GM23338 (cell line): ENCODE results near the gene DHRS13. TPM values are rescaled to one million over a fixed set of nuclear protein-coding genes. Genes with fewer than 3 reads are reported as not detected.
"Not testable (repeated sequence)": the region's sequence is repeated elsewhere in the genome, so short reads cannot be mapped to it uniquely, and the experiment has no call there.

Source experiments
- ATAC-seq: fragments of 200-7000 bp; cut with Tn5 transposase; 3 replicates; pipeline ENCODE4 v1.9.1; 2020
- DNase-seq: peaks from one replicate; pipeline ENCODE4 v3.0.0-alpha.2; 2015; ENCODE audit warnings: low spot score
- H2AFZ ChIP-seq: fragments of 200-600 bp; sonication (generic); 2 replicates; pipeline ENCODE4 v1.8.0; 2016; ENCODE audit warnings: antibody characterized with exemption, mild to moderate bottlenecking, moderate library complexity
- H3F3A ChIP-seq: fragments of 200-600 bp; sonication (generic); replicated peaks from 2 replicates; pipeline ENCODE4 v1.8.0; 2017; ENCODE audit warnings: antibody characterized with exemption, mixed run types, low read depth
- H3K27ac ChIP-seq: fragments of 200-600 bp; sonication (generic); 2 replicates; pipeline ENCODE4 v1.6.1; 2016; ENCODE audit warnings: low read depth
- H3K27me3 ChIP-seq: fragments of 200-600 bp; sonication (generic); 2 replicates; pipeline ENCODE4 v1.8.0; 2016; ENCODE audit warnings: mild to moderate bottlenecking, mixed run types, moderate library complexity; ENCODE audit not compliant: insufficient read depth
- H3K36me3 ChIP-seq: fragments of 200-600 bp; sonication (generic); 2 replicates; pipeline ENCODE4 v1.8.0; 2016; ENCODE audit warnings: mild to moderate bottlenecking; ENCODE audit not compliant: insufficient read depth
- H3K4me1 ChIP-seq: fragments of 200-600 bp; sonication (generic); 2 replicates; pipeline ENCODE4 v1.8.0; 2016; ENCODE audit warnings: mild to moderate bottlenecking, moderate library complexity; ENCODE audit not compliant: insufficient read depth
- H3K4me2 ChIP-seq: fragments of 200-600 bp; sonication (generic); 2 replicates; pipeline ENCODE4 v1.7.1; 2017; ENCODE audit warnings: mixed run types
- H3K4me3 ChIP-seq: fragments of 200-600 bp; sonication (generic); 2 replicates; pipeline ENCODE4 v1.6.1; 2016; ENCODE audit warnings: mixed run types
- H3K79me2 ChIP-seq: fragments of 200-600 bp; sonication (generic); replicated peaks from 2 replicates; pipeline ENCODE4 v1.8.0; 2017; ENCODE audit warnings: mild to moderate bottlenecking; ENCODE audit not compliant: insufficient read depth
- H3K9me2 ChIP-seq: fragments of 200-600 bp; sonication (generic); 2 replicates; pipeline ENCODE4 v1.8.0; 2017; ENCODE audit not compliant: insufficient read depth
- H4K20me1 ChIP-seq: fragments of 200-600 bp; sonication (generic); replicated peaks from 2 replicates; pipeline ENCODE4 v1.8.0; 2017; ENCODE audit warnings: mild to moderate bottlenecking; ENCODE audit not compliant: insufficient read depth
- H3K27ac Mint-ChIP-seq: 2 replicates; pipeline ENCODE4 v1.8.0; 2020; ENCODE audit warnings: inconsistent platforms, mild to moderate bottlenecking, moderate library complexity, mixed read lengths
- H3K27me3 Mint-ChIP-seq: 3 replicates; pipeline ENCODE4 v1.8.0; 2022; ENCODE audit warnings: low read depth, mild to moderate bottlenecking, moderate library complexity, mixed read lengths, inconsistent platforms; ENCODE audit not compliant: insufficient read depth, poor library complexity
- H3K36me3 Mint-ChIP-seq: 3 replicates; pipeline ENCODE4 v1.8.0; 2021; ENCODE audit warnings: low read depth, mild to moderate bottlenecking, inconsistent platforms, moderate library complexity, mixed read lengths
- H3K4me1 Mint-ChIP-seq: 3 replicates; pipeline ENCODE4 v1.8.0; 2020; ENCODE audit warnings: mild to moderate bottlenecking, inconsistent platforms, mixed read lengths
- H3K4me3 Mint-ChIP-seq: 3 replicates; pipeline ENCODE4 v1.8.0; 2021; ENCODE audit warnings: moderate library complexity, mild to moderate bottlenecking, inconsistent platforms, mixed read lengths
- H3K9me3 Mint-ChIP-seq: 3 replicates; pipeline ENCODE4 v1.8.0; 2020; ENCODE audit warnings: moderate library complexity, mild to moderate bottlenecking, inconsistent platforms, mixed read lengths
- CREB1 ChIP-seq: fragments of 250-450 bp; sonication (Bioruptor Pico); IDR thresholded peaks from 2 replicates; pipeline ENCODE4 v1.5.0; 2020; ENCODE audit warnings: low read depth, mild to moderate bottlenecking, moderate library complexity
- CTCF ChIP-seq, 2 experiments: fragments of 200-600 bp in 1 of 2; sonication (generic) in 1 of 2; conservative IDR thresholded peaks; 2 replicates each; pipeline versions ENCODE4 v1.5.1 to v1.6.1; 2016 to 2017; ENCODE audit warnings: antibody characterized with exemption in 2 of 2, low read depth in 2 of 2, mild to moderate bottlenecking in 2 of 2, moderate library complexity in 1 of 2
- ETS1 ChIP-seq: IDR thresholded peaks from 2 replicates; pipeline ENCODE4 v1.6.1; 2016; ENCODE audit warnings: antibody characterized with exemption
- EZH2 ChIP-seq: fragments of 200-600 bp; sonication (generic); IDR thresholded peaks from one replicate; pipeline ENCODE4 v1.8.0; 2017; ENCODE audit warnings: antibody characterized with exemption, mild to moderate bottlenecking, low read depth; ENCODE audit not compliant: unreplicated experiment
- JUNB ChIP-seq: IDR thresholded peaks from one replicate; pipeline ENCODE4 v1.6.1; 2016; ENCODE audit warnings: antibody characterized with exemption; ENCODE audit not compliant: unreplicated experiment
- POLR2AphosphoS5 ChIP-seq: IDR thresholded peaks from 2 replicates; pipeline ENCODE4 v1.6.1; 2016; ENCODE audit warnings: antibody characterized with exemption, low read depth
- STAT1 ChIP-seq: IDR thresholded peaks from one replicate; pipeline ENCODE4 v1.6.1; 2016; ENCODE audit warnings: antibody characterized with exemption; ENCODE audit not compliant: unreplicated experiment
- ZNF114 ChIP-seq: fragments of 250-450 bp; sonication (Bioruptor Pico); IDR thresholded peaks from 2 replicates; pipeline ENCODE4 v1.5.0; 2020; ENCODE audit warnings: mild to moderate bottlenecking, moderate library complexity
- ZNF331 ChIP-seq: fragments of 250-450 bp; sonication (Bioruptor Pico); IDR thresholded peaks from 2 replicates; pipeline ENCODE4 v1.5.0; 2020; ENCODE audit warnings: low read depth, mild to moderate bottlenecking, moderate library complexity
- ZNF462 ChIP-seq: fragments of 250-450 bp; sonication (Bioruptor Pico); IDR thresholded peaks from 2 replicates; pipeline ENCODE4 v1.5.0; 2020; ENCODE audit warnings: mild to moderate bottlenecking, moderate library complexity
- polyA plus RNA-seq: library from polyadenylated mRNA; unstranded; fragments of >200 nt; fragmentation: Nextera tagmentation; extraction: Ambion mirVana; gene quantifications from 2 replicates; pipeline ENCODE4 v1.2.1, GENCODE V29; 2016
- total RNA-seq: library from RNA; depleted of rRNA; stranded (reverse); fragments of >200 nt; shearing (Covaris generic); gene quantifications from 2 replicates; pipeline ENCODE4 v1.2.3, GENCODE V29; 2014

The DHRS13 gene
- total and polyA plus RNA-seq, 2 experiments from 2014 or later, result 5.4 to 34.2 TPM

- H3K9me2 ChIP-seq, H3K36me3 ChIP-seq, H3K27ac ChIP-seq, H3K4me2 ChIP-seq, H3K4me3 Mint-ChIP-seq, H3K9me3 Mint-ChIP-seq, H3K4me3 ChIP-seq, DNase-seq, H2AFZ ChIP-seq, H3K27me3 ChIP-seq, ATAC-seq: not testable (repeated sequence)
- H3K36me3 Mint-ChIP-seq, result peaks cover 31% of the 10 kb centered on the region
- Histone ChIP-seq H3F3A (peaks cover 29% of the 10 kb centered on the region), H3K4me1 (peaks cover 19% of the 10 kb centered on the region), H3K79me2 (peaks cover 31% of the 10 kb centered on the region), H4K20me1 (peaks cover 15% of the 10 kb centered on the region)
- H3K27me3 Mint-ChIP-seq, result peaks cover 22% of the 10 kb centered on the region
- peak overlapping the region; percentile 23; the same call in 1 of the 2 replicates for H3K27ac Mint-ChIP-seq
- peaks cover 31% of the 10 kb centered on the region for H3K4me1 Mint-ChIP-seq
Measured at GRCh38 chr17:28893248-28894183, 9.4 kb downstream of the DHRS13 start.

- peaks cover 31% of the 10 kb centered on the region for H3K4me1 Mint-ChIP-seq
- H4K20me1 ChIP-seq, result peaks cover 15% of the 10 kb centered on the region
- TF ChIP-seq ETS1 (no peak), CTCF (conservative IDR thresholded peaks at IDR 0.05; ENCODE audit: low read depth in 2 of 2) (no peak), ZNF114 (CRISPR knock-in tag) (no peak), STAT1 (no peak), EZH2 (no peak), JUNB (no peak), POLR2AphosphoS5 (no peak), CREB1 (no peak), ZNF331 (no peak), ZNF462 (CRISPR knock-in tag) (no peak)
Measured at GRCh38 chr17:28892024-28892423, 10.9 kb downstream of the DHRS13 start.

More at GRCh38 chr17:28892024-28892423, 10.9 kb downstream of the DHRS13 start:
- Histone ChIP-seq H3K79me2 (peaks cover 31% of the 10 kb centered on the region), H3K4me2 (no peak overlapping the region), H3K27ac (no peak overlapping the region), H3K4me1 (peaks cover 17% of the 10 kb centered on the region), H3K36me3 (no peaks in the 10 kb centered on the region), H3K9me2 (no peaks in the 10 kb centered on the region), H3F3A (peaks cover 18% of the 10 kb centered on the region; the same call in 1 of the 2 replicates), H2AFZ (no peak overlapping the region), H3K4me3 (no peak overlapping the region), H3K27me3 (no peaks in the 10 kb centered on the region)
- Mint-ChIP-seq H3K27ac (no peak overlapping the region), H3K4me3 (no peak overlapping the region), H3K36me3 (peaks cover 31% of the 10 kb centered on the region), H3K27me3 (peaks cover 19% of the 10 kb centered on the region), H3K9me3 (no peaks in the 10 kb centered on the region)
- DNase-seq (no peak), ATAC-seq (no peak)
